Measurements from ENCODE around the gene NFATC3.
"Not testable (repeated sequence)": the region's sequence is repeated elsewhere in the genome, so short reads cannot be mapped to it uniquely, and the experiment has no call there.

Gene NFATC3

DNA sequence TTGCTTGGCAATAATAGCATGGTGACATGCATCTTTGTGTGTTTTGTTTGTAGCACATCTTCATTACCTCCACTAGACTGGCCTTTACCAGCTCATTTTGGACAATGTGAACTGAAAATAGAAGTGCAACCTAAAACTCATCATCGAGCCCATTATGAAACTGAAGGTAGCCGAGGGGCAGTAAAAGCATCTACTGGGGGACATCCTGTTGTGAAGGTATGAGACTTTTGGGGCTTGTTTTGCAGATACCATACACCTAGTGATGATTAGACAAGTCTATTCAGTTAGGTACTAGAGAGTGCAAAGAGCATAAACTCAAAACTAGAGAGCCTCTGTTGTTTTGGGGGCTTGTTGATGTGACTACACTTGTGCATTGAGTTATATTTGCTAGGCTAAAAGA, 41.2 kb downstream of the NFATC3 start:
- no peak for DNase-seq

GRCh38 chr16:68128577-68129305, 43.6 kb downstream of the NFATC3 start:
- DNase-seq, result no peak

DNA sequence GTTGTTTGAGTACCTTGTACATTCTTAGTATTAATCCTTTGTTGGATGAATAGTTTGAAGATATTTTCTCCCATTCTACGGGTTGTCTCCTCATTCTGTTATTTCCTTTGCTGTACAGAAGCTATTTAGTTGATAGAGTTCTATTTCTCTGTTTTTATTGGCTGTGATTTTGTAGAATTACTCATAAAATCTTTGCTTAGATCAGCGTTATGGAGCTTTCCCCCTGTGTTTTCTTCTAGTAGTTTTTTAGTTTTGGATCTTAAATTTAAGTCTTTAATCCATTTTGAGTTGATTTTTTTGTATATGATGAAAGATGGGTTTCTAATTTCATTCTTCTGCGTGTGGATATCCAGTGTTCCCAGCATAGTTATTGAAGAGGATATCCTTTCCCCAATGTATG, 45.4 kb downstream of the NFATC3 start:
- no peak for DNase-seq

DNA sequence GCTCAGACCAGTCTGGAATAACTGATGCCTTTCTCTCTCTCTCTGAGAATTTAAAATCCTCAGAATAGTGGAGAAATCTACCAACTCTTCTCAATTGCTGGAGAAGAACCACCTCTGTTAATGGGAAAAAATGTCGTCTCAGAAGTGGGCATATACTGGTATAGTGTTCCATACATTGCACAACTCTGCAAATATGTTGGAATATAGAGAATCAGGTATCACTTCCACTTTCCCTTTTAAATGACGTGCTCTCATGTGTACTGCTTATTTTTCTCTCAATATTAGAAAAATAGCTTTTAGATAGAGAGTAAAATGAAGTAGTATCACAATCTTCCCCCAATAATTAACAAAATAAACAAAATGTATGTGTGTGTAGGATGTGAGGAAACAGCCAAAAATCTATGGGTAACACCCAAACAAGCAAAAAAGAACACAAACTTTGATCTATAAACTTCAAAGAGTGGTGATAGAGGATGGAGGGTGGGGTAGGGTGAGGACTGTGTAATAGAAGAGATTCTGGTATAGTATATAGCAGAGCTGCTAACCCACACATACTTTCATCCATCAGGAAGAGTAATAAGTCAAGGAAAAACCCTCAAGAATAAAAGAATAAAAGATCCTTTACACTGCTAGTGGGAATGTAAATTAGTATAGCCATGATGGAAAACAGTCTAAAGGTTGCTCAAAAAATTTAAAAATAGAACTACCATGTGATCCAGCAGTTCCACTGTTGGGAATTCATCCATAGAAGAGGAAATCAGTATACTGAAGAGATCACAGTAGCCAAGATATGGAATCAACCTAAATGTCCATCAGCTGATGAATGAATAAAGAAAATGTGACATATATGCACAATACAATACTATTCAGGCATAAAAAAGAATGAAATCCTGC, 46.9 kb downstream of the NFATC3 start:
- DNase-seq, result no peak

DNA sequence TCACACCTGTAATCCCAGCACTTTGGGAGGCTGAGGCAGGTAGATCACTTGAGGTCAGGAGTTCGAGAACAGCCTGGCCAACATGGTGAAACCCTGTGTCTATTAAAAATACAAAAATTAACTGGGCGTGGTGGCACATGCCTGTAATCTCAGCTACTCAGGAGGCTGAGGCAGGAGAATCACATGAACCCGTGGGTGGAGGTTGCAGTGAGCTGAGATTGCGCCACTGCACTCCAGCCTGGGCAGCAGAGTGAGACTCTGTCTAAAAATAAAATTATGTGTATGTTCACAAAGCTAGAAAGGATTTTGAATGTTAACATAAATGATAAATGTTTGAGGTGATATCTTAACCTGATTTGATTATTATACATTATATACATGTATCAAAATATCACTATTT, 47.8 kb downstream of the NFATC3 start:
- DNase-seq, result not testable (repeated sequence)

DNA sequence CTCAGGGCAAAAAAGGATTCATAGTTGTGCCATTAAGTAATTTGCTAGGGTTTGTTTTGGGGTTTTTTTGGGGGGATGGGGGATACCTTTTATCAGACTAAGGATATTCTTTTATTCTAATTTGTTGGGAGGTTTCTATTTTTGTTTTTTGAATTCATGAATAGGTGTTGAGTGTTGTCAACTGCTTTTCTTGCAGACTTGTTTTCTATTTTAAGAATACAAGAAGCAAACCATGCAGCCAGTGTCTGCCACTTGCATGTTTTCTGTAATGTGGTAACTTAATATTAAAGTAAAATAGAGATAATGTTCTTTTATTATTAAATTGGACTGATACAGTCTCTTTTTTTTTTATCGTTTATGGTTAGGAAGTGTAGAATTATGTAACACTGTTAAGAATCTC, 49.5 kb downstream of the NFATC3 start:
- no peak for DNase-seq

GRCh38 chr16:68136515-68136914, 51.3 kb downstream of the NFATC3 start:
- no peak for DNase-seq

DNA sequence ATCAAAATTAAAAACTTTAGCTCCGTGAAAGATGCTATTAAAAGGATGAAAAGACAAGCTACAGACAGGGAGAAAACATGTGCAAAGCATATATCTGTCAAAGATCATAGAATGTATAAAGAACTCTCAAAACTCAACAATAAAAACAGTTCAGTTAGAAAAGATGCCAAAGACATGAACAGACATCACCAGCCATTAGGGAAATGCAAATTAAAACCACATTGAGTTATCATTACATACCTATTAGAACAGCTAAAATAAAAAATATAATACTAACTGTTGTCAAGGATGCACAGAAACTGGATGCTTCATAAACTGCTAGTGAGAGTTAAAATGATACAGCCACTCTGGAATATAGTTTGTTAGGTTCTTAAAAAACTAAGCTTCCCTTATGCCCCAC, 58.8 kb downstream of the NFATC3 start:
- no peak for DNase-seq

GRCh38 chr16:68146585-68146984, 61.4 kb downstream of the NFATC3 start:
- DNase-seq, result no peak

DNA sequence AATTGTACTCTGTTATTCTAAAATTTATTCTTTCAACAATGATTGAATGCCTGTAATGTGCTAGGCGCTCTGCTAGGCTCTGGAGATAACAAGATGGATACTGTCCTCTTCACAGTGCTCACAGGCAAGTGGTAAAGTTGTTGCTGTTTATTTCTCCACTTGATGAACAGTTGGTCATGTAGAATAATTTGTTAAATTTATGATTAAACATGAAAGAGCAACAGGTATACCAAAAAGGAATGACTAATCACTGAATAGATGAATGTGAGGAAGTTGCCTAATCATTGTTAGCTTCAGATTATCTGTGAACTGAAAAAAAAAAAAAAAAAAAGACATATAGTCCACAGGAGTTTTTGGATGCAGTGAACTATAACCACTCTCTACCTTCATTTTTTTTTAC, 62.3 kb downstream of the NFATC3 start:
- DNase-seq, result no peak

- DNase-seq, result no peak
Observed at GRCh38 chr16:68149596-68149995, 64.4 kb downstream of the NFATC3 start.

- no peak for DNase-seq
Observed at GRCh38 chr16:68155425-68155824, 70.3 kb downstream of the NFATC3 start.

GRCh38 chr16:68162413-68162812, 77.2 kb downstream of the NFATC3 start:
- DNase-seq, result no peak

- not testable (repeated sequence) for DNase-seq
Observed at GRCh38 chr16:68163275-68163674, 78.1 kb downstream of the NFATC3 start.

- no peak for DNase-seq
Observed at GRCh38 chr16:68166264-68166663, 81.1 kb downstream of the NFATC3 start.

DNA sequence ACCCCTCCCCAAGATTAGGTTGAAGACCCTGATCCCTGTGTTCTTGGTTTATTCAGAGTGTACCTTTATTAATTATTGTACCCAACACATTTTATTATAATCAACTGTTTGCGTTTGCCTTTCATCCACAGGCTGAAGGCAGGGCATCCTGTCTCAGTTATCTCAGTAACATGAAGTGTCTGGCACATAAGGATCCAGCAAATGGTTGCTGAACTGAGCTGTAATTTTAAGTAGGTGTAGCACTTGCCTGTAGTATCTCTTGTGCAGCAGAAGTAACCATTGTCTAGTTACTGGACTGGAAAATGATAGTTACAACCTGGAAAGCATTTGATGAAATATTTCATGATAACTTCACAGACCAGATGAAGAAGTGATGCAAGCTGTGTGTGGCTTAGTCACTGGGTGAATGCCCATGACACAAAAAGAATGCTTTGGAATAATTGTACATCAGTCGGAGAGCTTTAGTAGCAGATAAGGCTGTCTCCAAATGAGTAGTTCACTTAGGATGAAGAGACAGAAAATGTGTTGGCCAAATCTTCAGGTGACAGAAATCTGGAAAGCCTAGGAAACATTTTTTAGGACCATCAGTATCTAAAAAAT, 94.1 kb downstream of the NFATC3 start:
- DNase-seq, result no peak

- DNase-seq, result no peak
Observed at GRCh38 chr16:68179855-68180254, 94.7 kb downstream of the NFATC3 start.

- no peak for DNase-seq
Observed at GRCh38 chr16:68183046-68183445, 97.9 kb downstream of the NFATC3 start.

DNA sequence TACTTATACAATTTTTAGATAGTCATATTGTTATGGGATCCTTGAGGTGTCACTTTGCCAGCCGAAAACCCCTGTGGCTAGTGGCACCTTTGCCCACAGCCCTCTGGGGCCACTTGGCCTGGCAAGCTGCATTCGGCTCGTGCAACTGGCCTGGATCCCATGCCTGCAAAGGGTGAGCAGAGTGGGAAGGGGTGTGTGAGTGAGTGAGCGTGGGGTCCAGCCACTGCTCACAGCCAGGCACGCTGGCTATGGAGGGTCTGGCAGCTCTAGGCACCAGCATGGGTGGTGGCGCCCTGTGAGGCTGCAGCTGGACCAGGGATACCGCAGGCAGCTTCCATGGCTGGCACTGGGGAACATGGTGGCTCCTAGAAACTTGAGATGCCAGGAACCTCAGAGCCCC, 101.7 kb downstream of the NFATC3 start:
- DNase-seq, result no peak

DNA sequence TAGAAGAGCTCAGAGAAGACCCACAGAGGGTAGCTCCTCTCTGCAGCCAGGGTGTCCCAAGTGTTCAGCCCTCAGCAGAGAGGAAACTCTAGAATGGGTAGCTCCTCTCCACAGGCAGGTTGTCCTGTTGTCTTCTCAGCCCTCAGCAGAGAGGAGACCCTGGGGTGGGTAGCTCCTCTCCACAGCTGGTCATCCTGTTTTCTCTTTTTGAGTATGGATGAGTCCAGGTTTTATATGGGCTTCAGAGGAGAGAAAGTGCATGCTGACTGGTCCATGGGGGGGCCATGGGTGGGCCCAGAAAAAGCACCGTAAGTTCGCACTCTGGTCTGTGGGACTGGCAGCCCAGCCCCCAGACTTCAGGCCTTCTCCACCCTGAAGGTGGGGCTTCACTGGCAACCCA, 102.3 kb downstream of the NFATC3 start:
- no peak for DNase-seq

DNA sequence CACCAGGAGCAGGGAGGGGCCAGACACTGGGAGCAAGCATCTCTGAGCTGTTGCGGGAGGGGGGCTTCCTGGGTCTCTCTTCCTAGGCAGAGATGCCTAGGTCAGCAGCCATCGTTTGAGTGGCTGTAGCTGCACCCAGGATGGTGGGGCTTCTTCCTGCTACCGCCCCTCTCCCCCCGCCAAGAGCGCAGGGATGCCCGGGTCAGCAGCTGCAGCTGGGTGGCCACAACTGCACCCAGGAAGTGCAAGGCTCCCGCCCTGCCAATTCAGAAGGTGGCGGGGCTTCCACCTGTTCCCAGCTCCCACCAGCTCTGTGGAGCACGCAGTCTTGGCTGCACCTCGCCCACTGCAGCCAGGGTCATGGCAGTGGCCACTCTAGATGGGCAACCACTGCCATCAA, 103.0 kb downstream of the NFATC3 start:
- DNase-seq, result no peak

DNA sequence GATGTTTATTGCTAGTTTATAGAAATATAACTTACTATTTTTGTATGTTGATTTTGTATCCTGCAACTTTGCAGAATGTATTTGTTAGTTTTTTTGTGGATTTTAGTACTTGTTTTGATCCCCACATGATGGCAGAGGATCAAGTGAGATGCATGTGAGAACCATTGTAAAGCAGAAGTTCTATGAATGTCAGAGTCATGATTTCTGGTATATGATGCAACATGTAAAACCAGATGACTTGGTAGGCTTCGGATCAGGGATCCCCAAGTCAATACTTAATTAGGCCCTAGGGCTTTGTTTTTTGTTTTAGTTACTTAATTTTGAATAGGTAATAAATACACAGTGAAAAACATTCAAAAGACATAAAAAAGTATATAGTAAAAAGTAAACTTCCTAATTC, 104.9 kb downstream of the NFATC3 start:
- no peak for DNase-seq

DNA sequence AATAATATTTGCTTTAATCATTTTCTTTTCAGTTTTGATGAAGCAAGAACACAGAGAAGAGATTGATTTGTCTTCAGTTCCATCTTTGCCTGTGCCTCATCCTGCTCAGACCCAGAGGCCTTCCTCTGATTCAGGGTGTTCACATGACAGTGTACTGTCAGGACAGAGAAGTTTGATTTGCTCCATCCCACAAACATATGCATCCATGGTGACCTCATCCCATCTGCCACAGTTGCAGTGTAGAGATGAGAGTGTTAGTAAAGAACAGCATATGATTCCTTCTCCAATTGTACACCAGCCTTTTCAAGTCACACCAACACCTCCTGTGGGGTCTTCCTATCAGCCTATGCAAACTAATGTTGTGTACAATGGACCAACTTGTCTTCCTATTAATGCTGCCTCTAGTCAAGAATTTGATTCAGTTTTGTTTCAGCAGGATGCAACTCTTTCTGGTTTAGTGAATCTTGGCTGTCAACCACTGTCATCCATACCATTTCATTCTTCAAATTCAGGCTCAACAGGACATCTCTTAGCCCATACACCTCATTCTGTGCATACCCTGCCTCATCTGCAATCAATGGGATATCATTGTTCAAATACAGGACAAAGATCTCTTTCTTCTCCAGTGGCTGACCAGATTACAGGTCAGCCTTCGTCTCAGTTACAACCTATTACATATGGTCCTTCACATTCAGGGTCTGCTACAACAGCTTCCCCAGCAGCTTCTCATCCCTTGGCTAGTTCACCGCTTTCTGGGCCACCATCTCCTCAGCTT, 105.8 kb downstream of the NFATC3 start:
- DNase-seq, result no peak
